GM21619 (cell line): Measurements from ENCODE around the gene HNRNPF.
"Not testable (repeated sequence)": the region's sequence is repeated elsewhere in the genome, so short reads cannot be mapped to it uniquely, and the experiment has no call there.

Source experiments
- ATAC-seq: cut with Tn5 transposase; IDR thresholded peaks from one replicate; pipeline ENCODE4 v1.9.1; 2021; ENCODE audit not compliant: unreplicated experiment

HNRNPF gene

DNA sequence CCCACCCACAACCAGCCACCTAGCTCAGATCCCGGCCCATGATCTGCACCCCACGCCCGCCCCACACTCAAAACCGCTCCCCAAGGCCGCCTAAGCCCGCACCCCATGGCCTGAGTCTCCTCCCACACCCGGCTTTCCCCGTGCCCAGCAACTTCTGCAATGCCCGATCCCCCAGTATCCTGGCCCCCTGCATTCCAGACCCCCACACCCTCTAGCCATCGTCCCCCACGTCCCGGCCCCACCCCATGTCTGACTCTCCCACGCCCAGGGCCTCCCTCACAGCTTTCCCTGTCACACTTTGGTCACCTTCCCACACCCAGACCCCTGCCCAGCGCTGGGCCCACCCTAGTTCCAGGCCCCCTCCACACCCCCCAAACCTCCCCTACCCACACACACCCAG is 57.7 kb downstream of the HNRNPF start:
- ATAC-seq, result no peak

GRCh38 chr10:43350686-43351085 is 58.3 kb downstream of the HNRNPF start:
- ATAC-seq, result no peak

DNA sequence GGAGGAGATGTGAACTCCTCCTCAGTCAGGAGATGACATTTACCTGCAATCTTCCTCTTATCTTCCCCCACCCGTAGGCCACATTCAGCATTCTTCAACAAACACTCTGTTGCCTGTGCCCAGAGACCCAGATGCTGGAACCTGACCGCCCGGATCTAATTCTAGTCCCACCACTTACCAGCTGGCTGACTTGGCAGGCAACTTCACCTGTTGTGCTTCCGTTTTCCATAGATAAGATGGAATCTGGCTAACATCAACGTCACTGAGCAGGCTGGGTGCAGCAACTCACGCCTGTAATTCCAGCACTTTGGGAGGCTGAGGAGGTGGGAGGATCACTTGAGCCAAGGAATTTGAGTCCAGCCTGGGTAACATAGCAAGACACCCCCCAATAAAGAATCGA is 58.8 kb downstream of the HNRNPF start:
- no peak for ATAC-seq

GRCh38 chr10:43348511-43349312 is 60.3 kb downstream of the HNRNPF start:
- ATAC-seq, result peak; percentile 100

DNA sequence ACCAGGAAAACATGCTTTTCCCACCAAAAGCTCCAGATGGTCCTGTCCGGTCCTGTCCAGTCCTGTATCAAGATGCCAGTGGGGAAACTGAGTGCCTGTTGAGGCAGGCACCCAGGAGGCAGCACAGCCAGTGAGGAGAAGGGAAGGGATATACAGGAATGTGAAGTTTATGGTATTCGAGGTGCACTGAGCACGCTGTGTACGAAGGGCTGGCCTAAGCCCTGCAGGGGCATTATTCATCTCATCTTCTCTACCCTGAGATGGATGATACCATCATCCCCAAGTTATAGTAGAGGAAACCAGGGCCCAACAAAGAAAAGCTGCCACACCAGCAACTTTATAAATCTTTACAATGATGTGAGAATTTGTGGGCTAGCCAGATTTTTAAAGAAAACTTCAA is 61.0 kb downstream of the HNRNPF start:
- no peak for ATAC-seq

- no peak for ATAC-seq
Observed at GRCh38 chr10:43344051-43344450, 64.9 kb downstream of the HNRNPF start.

GRCh38 chr10:43343126-43343525 is 65.9 kb downstream of the HNRNPF start:
- no peak for ATAC-seq

DNA sequence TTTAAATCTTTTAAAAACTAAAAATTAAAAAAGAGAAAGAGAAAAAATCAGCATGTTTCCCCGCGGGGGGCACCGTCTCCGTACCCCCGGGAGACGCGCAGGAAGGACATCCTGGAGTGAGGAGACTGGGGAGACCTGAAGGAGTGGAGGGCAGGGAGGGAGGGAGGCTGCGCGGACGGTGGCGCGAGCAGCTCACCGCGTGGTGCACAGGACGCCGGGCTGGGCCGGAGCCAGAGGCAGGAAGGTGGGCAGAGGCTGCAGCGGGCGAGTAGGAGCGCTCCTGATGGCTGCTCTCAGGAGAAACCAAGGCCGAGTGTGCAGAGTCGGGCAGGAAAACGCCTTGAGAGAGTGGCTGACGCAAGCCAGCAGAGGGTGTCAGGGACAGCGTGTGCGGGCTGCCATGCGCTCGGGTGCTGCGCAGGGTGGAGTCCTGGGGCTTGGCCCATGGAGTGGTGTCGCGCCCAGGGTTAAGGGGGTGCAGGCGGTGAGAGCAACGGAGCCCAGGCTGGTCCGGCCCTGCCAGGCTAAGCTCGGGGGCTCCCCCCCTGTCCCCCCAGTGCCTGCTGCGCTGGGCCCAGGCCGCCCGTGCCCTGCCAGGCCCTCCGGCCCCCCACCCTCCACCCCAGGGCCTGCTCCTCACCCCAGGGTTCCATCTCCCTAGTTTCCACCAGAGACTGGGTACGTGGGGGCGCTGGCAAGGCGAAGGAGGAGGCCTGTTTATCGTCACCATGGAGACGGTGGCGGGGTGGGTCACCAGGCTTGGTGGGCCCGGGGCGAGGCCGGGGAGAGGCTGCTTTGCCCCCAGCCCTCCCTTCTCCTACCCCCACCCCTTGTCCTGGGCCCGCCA is 66.5 kb downstream of the HNRNPF start:
- no peak for ATAC-seq

- no peak for ATAC-seq
Observed at GRCh38 chr10:43341450-43341849, 67.5 kb downstream of the HNRNPF start.

DNA sequence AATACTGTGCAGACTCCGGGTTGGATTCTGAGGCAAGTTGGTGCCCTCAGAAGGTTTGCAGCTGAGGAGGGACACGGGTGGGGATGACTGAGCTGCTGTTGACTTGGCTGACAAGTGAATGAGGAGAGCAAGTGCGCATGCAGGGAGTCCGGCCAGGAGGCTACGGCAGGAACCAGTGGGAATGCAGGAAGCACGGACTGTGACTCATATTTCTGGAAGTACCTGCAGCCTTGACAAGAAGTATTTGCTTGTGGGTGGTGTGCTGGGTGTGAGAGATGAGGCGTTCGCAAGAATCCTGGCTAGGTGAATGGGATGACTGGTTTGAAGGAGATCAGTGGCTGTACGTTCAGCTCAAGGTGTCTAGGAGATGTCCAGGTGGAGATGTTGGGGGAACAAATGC is 68.4 kb downstream of the HNRNPF start:
- no peak for ATAC-seq

DNA sequence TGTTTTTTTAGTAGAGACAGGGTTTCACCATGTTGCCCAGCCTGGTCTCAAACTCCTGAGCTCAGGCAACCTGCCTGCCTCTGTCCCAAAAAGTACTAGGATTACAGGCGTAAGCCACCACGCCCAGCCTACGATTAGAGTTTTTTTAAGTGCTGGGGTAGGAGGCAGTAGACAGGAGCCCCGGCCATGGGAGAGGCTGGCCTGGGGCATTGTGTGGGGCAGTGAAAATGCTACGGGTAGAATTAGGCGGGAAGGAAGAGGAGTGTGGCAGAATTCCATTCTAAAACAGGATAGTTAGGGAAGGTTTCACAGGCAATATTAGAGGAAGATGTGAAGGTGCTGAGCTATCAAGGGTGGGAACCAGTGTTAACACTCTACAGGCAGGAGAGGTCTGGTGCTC is 68.9 kb downstream of the HNRNPF start:
- ATAC-seq, result no peak

DNA sequence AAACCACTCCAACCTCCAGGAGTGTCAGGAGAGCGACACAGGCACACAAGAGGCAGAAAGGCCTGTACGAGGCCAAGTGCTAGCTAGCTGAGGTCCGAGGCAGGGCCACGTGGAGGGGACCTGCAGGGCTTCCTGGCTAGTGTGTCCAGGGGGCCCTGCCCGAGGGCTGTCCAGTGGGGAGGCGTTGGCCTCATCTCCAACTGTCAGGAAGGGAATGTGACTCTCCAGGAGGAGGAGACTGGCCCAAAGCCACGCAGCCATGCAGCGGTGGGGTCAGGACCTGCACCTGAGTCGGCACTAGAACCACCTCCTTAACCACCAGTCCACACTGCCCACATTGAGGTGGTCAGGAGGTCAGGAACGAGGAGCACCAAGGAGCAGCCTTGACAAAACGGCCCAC is 69.8 kb downstream of the HNRNPF start:
- ATAC-seq, result no peak

GRCh38 chr10:43338117-43338516 is 70.9 kb downstream of the HNRNPF start:
- no peak for ATAC-seq

- not testable (repeated sequence) for ATAC-seq
Observed at GRCh38 chr10:43337536-43337935, 71.5 kb downstream of the HNRNPF start.

DNA sequence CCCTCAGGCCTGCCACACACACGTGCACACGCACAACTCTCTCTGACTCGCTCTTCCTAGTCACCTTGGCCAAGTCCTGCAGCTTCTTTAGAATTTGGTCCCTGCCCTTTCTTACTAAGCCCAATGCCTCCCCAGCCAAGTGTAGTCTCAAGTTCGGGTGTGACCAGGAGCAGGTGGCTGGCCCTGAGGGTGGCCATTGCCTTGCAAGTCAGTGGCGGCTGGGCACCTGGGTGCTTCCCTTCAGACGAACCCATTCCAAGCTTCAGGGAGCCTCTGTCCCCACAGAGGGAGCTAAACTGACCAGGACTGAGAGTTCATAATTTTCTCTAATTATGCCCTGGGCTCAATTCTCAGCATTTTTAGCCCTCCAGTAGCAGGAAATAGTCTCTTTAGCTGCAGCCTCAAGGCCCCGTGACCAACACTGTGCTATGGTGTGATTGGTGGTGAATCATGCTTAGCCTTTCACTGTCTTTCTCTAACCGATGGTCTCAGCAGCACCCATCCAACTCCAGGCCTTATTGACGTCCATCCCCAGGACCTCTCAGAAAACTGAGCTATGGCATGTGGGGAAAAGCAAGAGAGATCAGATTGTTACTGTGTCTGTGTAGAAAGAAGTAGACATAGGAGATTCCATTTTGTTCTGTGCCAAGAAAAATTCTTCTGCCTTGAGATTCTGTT is 72.2 kb downstream of the HNRNPF start:
- ATAC-seq, result no peak

DNA sequence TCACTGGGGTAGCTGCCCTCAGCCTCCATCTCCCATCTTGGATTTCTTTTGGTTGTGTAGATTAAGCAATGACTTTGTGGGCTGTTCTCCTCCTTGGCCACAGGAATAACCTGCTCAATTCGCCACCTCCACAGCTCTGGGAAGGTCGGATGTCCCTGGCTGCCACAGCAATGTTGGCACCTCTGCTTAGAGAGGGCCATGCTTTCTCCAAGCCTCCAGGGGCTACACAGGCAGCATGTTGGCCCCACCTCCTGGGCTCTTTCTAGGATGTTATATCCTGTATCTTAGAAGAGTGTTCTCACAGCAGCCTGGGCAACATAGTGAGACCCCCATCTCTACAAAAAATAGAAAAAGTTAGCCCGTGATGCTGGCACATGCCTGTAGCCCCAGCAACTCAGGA is 72.9 kb downstream of the HNRNPF start:
- no peak for ATAC-seq
